ENCODE data around the gene ANKRD42.

- no peak for TF ChIP-seq CTCF (IDR thresholded peaks at IDR 0.05; ENCODE audit: poor library complexity)
- TF ChIP-seq EZH2 (IDR thresholded peaks at IDR 0.05; ENCODE audit: borderline replicate concordance): no peak
Measured at GRCh38 chr11:83285151-83285770, 91.7 kb downstream of the ANKRD42 start.
